GM12892 (cell line): ENCODE measurements around the gene HSD11B2.

Experiments
- DNase-seq: peaks from one replicate; pipeline ENCODE4 v3.0.0; 2011; ENCODE audit not compliant: insufficient read length
- FAIRE-seq: peaks from 2 replicates; lab custom pipeline; 2011; peaks lifted over from hg19 to GRCh38; lab: Jason Lieb, UNC
- POLR2A ChIP-seq: IDR thresholded peaks from 2 replicates; pipeline ENCODE4 v1.6.1; 2011; ENCODE audit warnings: low read depth, low read length, control low read depth
- POLR2AphosphoS5 ChIP-seq: IDR thresholded peaks from 2 replicates; pipeline ENCODE4 v1.6.1; 2011; ENCODE audit warnings: low read depth, low read length, control low read depth
- TAF1 ChIP-seq: IDR thresholded peaks from 2 replicates; pipeline ENCODE4 v1.6.1; 2011; ENCODE audit warnings: low read depth, mild to moderate bottlenecking, control low read depth, low read length, borderline replicate concordance

The HSD11B2 gene

GRCh38 chr16:67429053-67429798 lies 1.7 kb upstream of the HSD11B2 start:
- TF ChIP-seq TAF1 (no peak), POLR2AphosphoS5 (no peak), POLR2A (no peak)
- FAIRE-seq (no peak), DNase-seq (no peak)

GRCh38 chr16:67429799-67430503 lies 970 bp upstream of the HSD11B2 start:
- FAIRE-seq (no peak), DNase-seq (no peak)
- no peak for TF ChIP-seq POLR2A
- TF ChIP-seq POLR2AphosphoS5 = no peak
- no peak for TF ChIP-seq TAF1

- TF ChIP-seq POLR2AphosphoS5 = no peak
- TF ChIP-seq TAF1 = no peak
- TF ChIP-seq POLR2A = no peak
- FAIRE-seq (no peak), DNase-seq (no peak)
These were observed 381 bp upstream of the HSD11B2 start for GRCh38 chr16:67430504-67430976.

- TF ChIP-seq POLR2A = no peak
- TF ChIP-seq POLR2AphosphoS5 = no peak
- TF ChIP-seq TAF1 = no peak
- DNase-seq = no peak
- FAIRE-seq = no peak
These were observed 1.0 kb downstream of the HSD11B2 start for GRCh38 chr16:67431775-67432505.

GRCh38 chr16:67432506-67432890 lies 1.6 kb downstream of the HSD11B2 start:
- FAIRE-seq = no peak

GRCh38 chr16:67433131-67433719 lies 2.3 kb downstream of the HSD11B2 start:
- FAIRE-seq = no peak
- TF ChIP-seq TAF1 (no peak), POLR2A (no peak), POLR2AphosphoS5 (no peak)
- no peak for DNase-seq

More at GRCh38 chr16:67432506-67432890, 1.6 kb downstream of the HSD11B2 start:
- no peak for DNase-seq
- no peak for TF ChIP-seq POLR2A
- TF ChIP-seq POLR2AphosphoS5 = no peak

- TF ChIP-seq TAF1 (no peak), POLR2A (no peak), POLR2AphosphoS5 (no peak)
- FAIRE-seq (no peak), DNase-seq (no peak)
These were observed 4.8 kb downstream of the HSD11B2 start for GRCh38 chr16:67435758-67436164.

GRCh38 chr16:67436640-67437193 lies 5.8 kb downstream of the HSD11B2 start:
- DNase-seq (no peak), FAIRE-seq (no peak)
- TF ChIP-seq POLR2AphosphoS5 (no peak), TAF1 (no peak), POLR2A (no peak)

- FAIRE-seq = no peak
These were observed 6.6 kb downstream of the HSD11B2 start for GRCh38 chr16:67437513-67437912.

GRCh38 chr16:67438098-67438791 lies 7.3 kb downstream of the HSD11B2 start:
- no peak for TF ChIP-seq POLR2AphosphoS5
- TF ChIP-seq POLR2A = no peak
- no peak for TF ChIP-seq TAF1
- DNase-seq = no peak
- no peak for FAIRE-seq

More at GRCh38 chr16:67437513-67437912, 6.6 kb downstream of the HSD11B2 start:
- TF ChIP-seq TAF1 (no peak), POLR2AphosphoS5 (no peak), POLR2A (no peak)
- DNase-seq = no peak
